Measurements from ENCODE around the gene BCL2.

Gene BCL2

GRCh38 chr18:63288311-63288710 lies 31.3 kb downstream of the BCL2 start:
- no peak for DNase-seq (ENCODE audit: extremely low read depth in 1 of 2, low read depth in 1 of 2)

GRCh38 chr18:63287691-63288220 lies 31.8 kb downstream of the BCL2 start:
- no peak for DNase-seq (ENCODE audit: extremely low read depth in 1 of 2, low read depth in 1 of 2)

DNA sequence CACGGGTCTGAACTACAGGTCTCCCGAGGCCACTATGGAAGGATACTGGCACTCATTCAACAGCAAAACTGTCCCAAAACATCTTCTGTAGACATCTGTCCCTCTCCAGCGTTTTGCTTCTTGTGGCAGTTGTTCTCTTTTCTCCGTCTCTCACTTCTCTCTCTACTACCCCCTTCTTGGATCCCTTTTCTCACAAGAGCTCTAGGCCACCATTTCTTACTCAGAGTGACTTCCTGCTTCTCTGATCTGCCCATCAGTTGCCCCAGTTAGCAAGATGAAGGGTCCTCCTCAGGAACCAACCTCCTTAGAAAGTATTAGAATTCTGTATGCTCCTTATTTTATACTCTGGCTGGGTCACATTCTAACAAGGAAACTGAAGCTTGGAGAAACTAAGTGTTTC lies 32.6 kb downstream of the BCL2 start:
- DNase-seq (ENCODE audit: extremely low read depth in 1 of 2, low read depth in 1 of 2) = no peak

GRCh38 chr18:63284827-63285733 lies 34.5 kb downstream of the BCL2 start:
- no peak for DNase-seq (ENCODE audit: extremely low read depth in 1 of 2, low read depth in 1 of 2)

- DNase-seq (ENCODE audit: extremely low read depth in 1 of 2, low read depth in 1 of 2) = no peak
Observed at GRCh38 chr18:63284173-63284799, 35.3 kb downstream of the BCL2 start.

DNA sequence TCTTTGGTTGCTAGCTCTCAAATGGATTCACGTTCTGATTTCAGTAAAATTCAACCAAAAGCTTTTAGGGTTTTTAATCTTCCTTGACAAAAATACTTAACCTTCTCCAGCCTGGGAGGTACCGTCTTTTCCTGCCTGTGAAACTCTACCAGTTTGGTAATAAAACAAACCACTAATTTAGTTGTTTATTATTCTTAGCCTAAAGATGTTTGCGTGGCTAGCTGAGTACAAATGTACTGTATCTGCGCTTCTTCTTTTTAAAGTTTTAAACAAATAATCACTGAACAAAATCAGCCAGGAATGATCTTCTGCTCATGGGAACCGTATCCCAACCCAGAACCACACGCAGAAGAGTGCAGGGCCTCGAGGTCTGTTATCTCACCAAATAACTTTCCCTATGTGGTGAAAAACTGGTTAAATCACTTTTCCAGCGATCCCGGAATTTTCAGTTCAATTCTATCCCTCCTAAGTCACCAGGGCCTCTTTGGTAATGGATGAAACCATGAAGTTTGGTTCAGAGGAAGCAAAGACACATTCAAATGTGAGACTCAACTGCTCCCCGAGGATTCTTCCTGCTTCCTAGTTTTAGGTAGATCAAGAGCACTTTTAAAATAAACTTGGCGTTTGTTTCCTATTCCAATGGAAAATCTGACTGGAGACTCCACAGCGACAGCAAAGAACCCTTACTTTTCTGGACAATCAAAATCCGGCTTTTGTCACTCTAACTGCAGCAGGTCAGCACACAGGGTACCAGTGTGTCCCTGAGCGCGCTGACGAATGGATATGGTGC lies 36.1 kb downstream of the BCL2 start:
- no peak for DNase-seq (ENCODE audit: extremely low read depth in 1 of 2, low read depth in 1 of 2)

- DNase-seq (ENCODE audit: extremely low read depth in 1 of 2, low read depth in 1 of 2) = no peak
Observed at GRCh38 chr18:63282793-63283192, 36.8 kb downstream of the BCL2 start.

DNA sequence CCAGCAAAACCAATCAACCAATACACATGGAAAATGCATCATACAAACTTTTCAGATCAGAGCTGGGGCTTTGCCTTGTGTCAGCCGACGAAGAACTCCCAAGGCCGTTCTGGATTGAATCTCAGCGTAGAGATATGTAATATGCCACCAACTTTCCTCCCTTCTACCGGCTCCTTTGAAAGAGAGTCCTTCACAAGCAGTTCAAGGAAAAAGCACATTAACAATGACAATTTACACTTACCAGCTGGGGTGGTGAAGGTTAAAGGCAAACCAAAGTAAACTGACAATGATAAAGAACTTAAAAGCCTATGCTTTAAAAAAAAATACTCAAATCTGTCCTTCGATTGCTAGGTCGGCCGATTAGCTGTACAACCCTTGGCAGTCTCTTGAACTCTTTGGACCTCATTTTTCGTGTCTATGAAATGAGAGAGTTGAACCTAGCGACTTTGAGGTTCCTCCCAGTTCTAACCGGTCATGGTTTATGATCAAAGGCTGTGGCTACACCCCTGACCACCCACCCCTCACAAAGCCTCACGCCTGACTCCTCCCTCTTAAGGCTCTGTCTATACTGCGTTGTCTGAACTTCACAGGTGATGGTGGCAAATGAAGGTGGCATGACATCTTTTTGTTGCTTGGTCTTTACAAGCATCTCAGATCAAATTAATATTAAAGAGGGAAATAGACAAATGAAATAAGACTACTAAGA lies 46.2 kb downstream of the BCL2 start:
- DNase-seq (ENCODE audit: extremely low read depth in 1 of 2, low read depth in 1 of 2) = no peak

- DNase-seq (ENCODE audit: extremely low read depth in 1 of 2, low read depth in 1 of 2) = no peak
Observed at GRCh38 chr18:63272638-63273037, 46.9 kb downstream of the BCL2 start.

DNA sequence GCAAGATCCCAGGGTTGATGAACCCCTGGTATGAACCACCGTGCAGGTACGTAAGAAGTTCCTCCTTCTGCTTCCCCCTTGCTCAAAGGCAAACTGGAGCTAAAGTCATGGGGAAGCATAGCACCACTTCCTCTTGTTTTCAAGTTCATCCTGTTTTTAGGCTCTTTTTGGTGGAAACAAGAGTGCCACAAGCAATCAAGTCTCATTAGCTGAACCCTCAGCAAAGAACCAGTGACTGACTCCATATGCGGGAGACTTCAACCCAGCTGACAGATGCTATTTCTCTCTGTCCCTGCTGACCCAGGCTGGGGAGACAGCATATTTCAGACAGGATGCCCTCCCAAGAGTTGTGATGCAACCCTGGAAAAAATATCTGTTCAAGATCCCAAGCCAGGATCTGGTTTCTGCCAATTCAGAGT lies 47.7 kb downstream of the BCL2 start:
- no peak for DNase-seq (ENCODE audit: extremely low read depth in 1 of 2, low read depth in 1 of 2)

GRCh38 chr18:63271148-63271547 lies 48.4 kb downstream of the BCL2 start:
- no peak for DNase-seq (ENCODE audit: extremely low read depth in 1 of 2, low read depth in 1 of 2)

GRCh38 chr18:63267975-63268721 lies 51.4 kb downstream of the BCL2 start:
- DNase-seq (ENCODE audit: extremely low read depth in 1 of 2, low read depth in 1 of 2) = no peak

DNA sequence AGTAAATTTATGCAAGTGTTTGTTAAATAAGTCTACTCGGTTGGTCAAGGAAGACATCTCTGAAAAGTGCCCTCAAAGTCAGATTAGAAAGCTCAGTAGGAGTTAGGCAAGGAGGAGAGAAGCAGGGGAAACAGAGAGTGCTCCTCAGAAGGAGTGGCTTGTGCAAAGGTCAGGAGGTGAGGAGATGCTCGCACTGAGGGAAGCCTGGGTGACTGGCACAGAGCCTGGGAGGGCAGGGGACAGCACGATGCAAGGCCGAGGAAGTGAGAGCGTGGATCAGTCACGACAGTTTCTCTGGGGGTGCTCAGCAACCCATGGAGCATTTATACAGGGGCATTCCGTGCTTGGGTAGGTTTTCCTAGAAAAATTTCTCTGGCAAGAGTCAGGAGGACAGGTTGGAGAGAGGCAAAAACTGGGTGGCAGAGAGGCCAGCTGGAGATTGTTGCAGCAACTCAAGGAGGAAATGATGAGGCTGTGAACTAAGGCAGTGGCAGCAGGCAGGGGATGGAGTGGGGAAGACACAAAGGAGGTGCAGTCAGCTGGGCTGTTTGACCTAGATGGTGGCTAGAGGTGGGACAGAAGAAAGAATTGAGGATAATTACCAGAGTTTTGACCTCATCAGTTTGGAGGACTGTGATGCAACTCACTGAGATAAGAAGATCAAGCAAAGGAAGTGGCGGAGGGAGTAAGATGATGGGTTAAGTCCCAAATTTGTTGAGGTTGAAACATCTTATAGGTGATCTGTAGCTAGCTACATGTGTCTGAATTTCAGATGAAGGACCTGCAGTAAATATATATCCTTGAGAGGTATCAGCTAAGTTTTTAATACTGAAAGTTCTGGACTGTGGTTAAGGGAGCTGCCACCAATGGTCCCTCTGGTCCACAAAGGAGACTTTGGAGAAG lies 52.4 kb downstream of the BCL2 start:
- no peak for DNase-seq (ENCODE audit: extremely low read depth in 1 of 2, low read depth in 1 of 2)

- no peak for DNase-seq (ENCODE audit: extremely low read depth in 1 of 2, low read depth in 1 of 2)
Observed at GRCh38 chr18:63265326-63265725, 54.2 kb downstream of the BCL2 start.

DNA sequence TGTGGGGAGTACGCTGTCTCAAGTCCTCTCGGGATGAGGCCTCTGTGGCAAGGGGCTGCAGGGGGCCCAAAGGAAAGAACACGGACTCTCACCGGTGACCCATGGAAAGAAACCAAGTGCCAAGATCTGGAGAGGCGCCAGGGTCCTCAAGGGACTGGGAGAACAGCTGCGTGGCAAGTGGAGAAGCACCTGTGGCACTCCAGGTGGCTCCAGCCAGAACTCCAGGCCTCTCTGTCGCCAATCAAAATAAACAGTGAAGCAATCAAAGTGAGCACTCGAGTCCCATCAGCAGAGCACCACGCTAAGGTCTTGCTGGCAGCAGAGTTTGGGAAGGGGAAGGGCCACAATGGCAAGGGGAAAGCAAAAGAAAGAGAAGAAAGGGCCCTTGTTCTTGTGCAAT lies 54.7 kb downstream of the BCL2 start:
- no peak for DNase-seq (ENCODE audit: extremely low read depth in 1 of 2, low read depth in 1 of 2)

DNA sequence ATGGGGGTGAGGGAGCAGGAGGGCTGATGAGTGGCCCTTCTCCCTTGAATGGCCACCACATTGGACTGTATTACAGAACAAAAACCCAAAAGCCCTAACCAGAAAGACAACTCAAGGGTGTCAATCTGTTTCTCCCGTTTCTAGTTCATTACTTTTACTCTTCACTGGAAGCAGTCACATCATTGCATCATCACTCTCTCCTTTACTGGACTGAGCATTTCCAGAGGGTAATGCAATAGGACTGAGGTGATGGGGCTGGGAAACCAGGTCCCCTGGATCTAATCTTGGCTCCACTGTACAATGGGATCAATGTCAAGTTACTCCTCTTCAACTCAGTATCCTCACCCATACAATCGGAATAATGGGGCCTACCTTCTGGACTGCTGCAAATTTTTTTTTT lies 56.1 kb downstream of the BCL2 start:
- no peak for DNase-seq (ENCODE audit: extremely low read depth in 1 of 2, low read depth in 1 of 2)

GRCh38 chr18:63262369-63263335 lies 56.9 kb downstream of the BCL2 start:
- DNase-seq (ENCODE audit: extremely low read depth in 1 of 2, low read depth in 1 of 2) = no peak

- DNase-seq (ENCODE audit: extremely low read depth in 1 of 2, low read depth in 1 of 2) = no peak
Observed at GRCh38 chr18:63261029-63261428, 58.5 kb downstream of the BCL2 start.

Measured in activated CD8-positive, alpha-beta memory T cell treated with anti-CD3 and anti-CD28 coated beads for 1 hour (primary cell).